Panc1 (cell line): ENCODE results near the gene JAML. TPM values are rescaled to one million over a fixed set of nuclear protein-coding genes. Genes with fewer than 3 reads are reported as not detected.

Source experiments
- ATAC-seq: fragments of 200-7000 bp; cut with Tn5 transposase; 2 replicates; pipeline ENCODE4 v1.9.1; 2020; ENCODE audit warnings: mild to moderate bottlenecking, moderate library complexity
- BruUV-seq: library from RNA; stranded (reverse); fragments of 400-500 nt; replicated peaks from 2 replicates; lab custom pipeline; 2021; lab: Mats Ljungman, UMichigan
- CTCF ChIA-PET: fragments of 300-600 bp; sonication (Branson Sonifier 250); formaldehyde crosslinking; loops from one replicate; lab custom pipeline; 2022; ENCODE audit warnings: antibody characterized with exemption; lab: Charles Lee
- POLR2A ChIA-PET: fragments of 300-600 bp; sonication (Branson Sonifier 250); formaldehyde crosslinking; loops from one replicate; lab custom pipeline; 2022; ENCODE audit warnings: antibody characterized with exemption; lab: Charles Lee
- DNase-seq: peaks from one replicate; pipeline ENCODE4 v3.0.0-alpha.2; 2010; ENCODE audit warnings: low read depth, low spot score
- H3K27ac ChIP-seq: 2 replicates; pipeline ENCODE4 v1.5.1; 2011; ENCODE audit warnings: mild to moderate bottlenecking, low read length, inconsistent platforms
- H3K27me3 ChIP-seq: fragments of 200-500 bp; sonication (Bioruptor generic); 2 replicates; pipeline ENCODE4 v1.6.0; 2014; ENCODE audit warnings: low read length, inconsistent platforms; ENCODE audit not compliant: control insufficient read depth, insufficient read depth
- H3K36me3 ChIP-seq: fragments of 200-500 bp; sonication (Bioruptor generic); 2 replicates; pipeline ENCODE4 v1.5.1; 2014; ENCODE audit warnings: inconsistent platforms, mild to moderate bottlenecking, low read length, moderate library complexity; ENCODE audit not compliant: control insufficient read depth, insufficient read depth
- H3K4me1 ChIP-seq: 2 replicates; pipeline ENCODE4 v1.5.1; 2011; ENCODE audit warnings: inconsistent platforms, mild to moderate bottlenecking, low read length, moderate library complexity; ENCODE audit not compliant: control insufficient read depth, insufficient read depth
- H3K4me3 ChIP-seq, 2 experiments: 2 replicates each; pipeline ENCODE4 v1.5.1; 2011 to 2012; ENCODE audit warnings: low read depth in 2 of 2, low read length in 2 of 2, mild to moderate bottlenecking in 2 of 2, inconsistent platforms in 1 of 2, moderate library complexity in 1 of 2
- H3K9me3 ChIP-seq: fragments of 200-500 bp; sonication (Bioruptor generic); 2 replicates; pipeline ENCODE4 v1.5.1; 2014; ENCODE audit warnings: low read depth, mild to moderate bottlenecking, inconsistent platforms, low read length, moderate library complexity; ENCODE audit not compliant: control insufficient read depth, insufficient read depth
- POLR2AphosphoS5 ChIP-seq: IDR thresholded peaks from 2 replicates; pipeline ENCODE4 v1.6.1; 2012; ENCODE audit warnings: mild to moderate bottlenecking, low read depth, low read length, moderate library complexity
- SIN3A ChIP-seq: IDR thresholded peaks from 2 replicates; pipeline ENCODE4 v1.6.1; 2012; ENCODE audit warnings: low read depth, mild to moderate bottlenecking, low read length, moderate library complexity, borderline replicate concordance; ENCODE audit not compliant: insufficient read depth
- TCF7L2 ChIP-seq: IDR thresholded peaks from 2 replicates; pipeline ENCODE4 v1.6.1; 2011; ENCODE audit warnings: mild to moderate bottlenecking, low read depth, low read length, inconsistent platforms
- in situ Hi-C: cut with HindIII; loops from 2 replicates; pipeline ENCODE4 v1.10.0; 2016; ENCODE audit warnings: low sequenced_read_pairs, low pct_unique_long_range_greater_than_20kb
- intact Hi-C: fragments of 100-400 bp; cut with micrococcal nuclease; formaldehyde crosslinking; loops from one replicate; pipeline ENCODE4 v1.10.0; 2022; ENCODE audit not compliant: unreplicated experiment
- total RNA-seq: library from RNA; stranded (reverse); gene quantifications from one replicate; pipeline ENCODE4 v1.2.1, GENCODE V29; 2021; ENCODE audit not compliant: unreplicated experiment
- TF ChIP-seq, protein P1 (sequence below), 2 experiments: IDR thresholded peaks; 2 replicates each; pipeline ENCODE4 v1.6.1; 2011 to 2012; ENCODE audit warnings: low read depth in 2 of 2, control low read depth in 1 of 2, low read length in 1 of 2, mild to moderate bottlenecking in 1 of 2, moderate library complexity in 1 of 2; ENCODE audit not compliant: insufficient read depth in 1 of 2
- TF ChIP-seq, protein P2 (sequence below): fragments of 450-650 bp; IDR thresholded peaks from 2 replicates; pipeline ENCODE4 v1.5.1; 2017; ENCODE audit warnings: mild to moderate bottlenecking

JAML gene
- total RNA-seq, 1 experiment from 2014 or later = 0.39 TPM

DNA sequence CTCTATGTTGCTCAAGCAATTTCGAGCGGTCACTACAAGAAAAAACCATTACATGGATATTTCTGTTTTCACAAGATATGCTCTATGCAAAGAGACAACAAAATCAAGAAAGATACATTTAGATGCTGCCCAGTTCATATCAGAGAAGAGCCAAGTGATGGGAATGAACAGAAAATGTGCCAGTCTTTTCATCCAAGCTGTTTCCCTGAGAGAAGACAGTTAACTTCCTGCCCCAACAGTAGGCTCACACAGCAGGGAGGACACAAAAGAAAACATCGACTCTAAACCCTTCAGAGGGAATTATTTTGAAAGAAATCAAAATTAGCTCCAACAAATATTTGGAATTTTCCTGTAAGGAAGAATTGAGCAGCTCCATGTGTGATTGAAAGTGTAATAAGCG is 11.6 kb downstream of the JAML start:
- DNase-seq (no peak), ATAC-seq (no peak)
- Histone ChIP-seq H3K27ac (no peak overlapping the region), H3K4me3 (no peak overlapping the region), H3K9me3 (no peaks in the 10 kb centered on the region), H3K4me1 (no peaks in the 10 kb centered on the region), H3K36me3 (no peaks in the 10 kb centered on the region), H3K27me3 (peaks cover 42% of the 10 kb centered on the region)
- TF ChIP-seq, protein P1, sequence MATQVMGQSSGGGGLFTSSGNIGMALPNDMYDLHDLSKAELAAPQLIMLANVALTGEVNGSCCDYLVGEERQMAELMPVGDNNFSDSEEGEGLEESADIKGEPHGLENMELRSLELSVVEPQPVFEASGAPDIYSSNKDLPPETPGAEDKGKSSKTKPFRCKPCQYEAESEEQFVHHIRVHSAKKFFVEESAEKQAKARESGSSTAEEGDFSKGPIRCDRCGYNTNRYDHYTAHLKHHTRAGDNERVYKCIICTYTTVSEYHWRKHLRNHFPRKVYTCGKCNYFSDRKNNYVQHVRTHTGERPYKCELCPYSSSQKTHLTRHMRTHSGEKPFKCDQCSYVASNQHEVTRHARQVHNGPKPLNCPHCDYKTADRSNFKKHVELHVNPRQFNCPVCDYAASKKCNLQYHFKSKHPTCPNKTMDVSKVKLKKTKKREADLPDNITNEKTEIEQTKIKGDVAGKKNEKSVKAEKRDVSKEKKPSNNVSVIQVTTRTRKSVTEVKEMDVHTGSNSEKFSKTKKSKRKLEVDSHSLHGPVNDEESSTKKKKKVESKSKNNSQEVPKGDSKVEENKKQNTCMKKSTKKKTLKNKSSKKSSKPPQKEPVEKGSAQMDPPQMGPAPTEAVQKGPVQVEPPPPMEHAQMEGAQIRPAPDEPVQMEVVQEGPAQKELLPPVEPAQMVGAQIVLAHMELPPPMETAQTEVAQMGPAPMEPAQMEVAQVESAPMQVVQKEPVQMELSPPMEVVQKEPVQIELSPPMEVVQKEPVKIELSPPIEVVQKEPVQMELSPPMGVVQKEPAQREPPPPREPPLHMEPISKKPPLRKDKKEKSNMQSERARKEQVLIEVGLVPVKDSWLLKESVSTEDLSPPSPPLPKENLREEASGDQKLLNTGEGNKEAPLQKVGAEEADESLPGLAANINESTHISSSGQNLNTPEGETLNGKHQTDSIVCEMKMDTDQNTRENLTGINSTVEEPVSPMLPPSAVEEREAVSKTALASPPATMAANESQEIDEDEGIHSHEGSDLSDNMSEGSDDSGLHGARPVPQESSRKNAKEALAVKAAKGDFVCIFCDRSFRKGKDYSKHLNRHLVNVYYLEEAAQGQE (IDR thresholded peaks at IDR 0.05; ENCODE audit: insufficient read depth in 1 of 2, low read depth in 2 of 2, low read length in 1 of 2) = no peak
- TF ChIP-seq SIN3A (no peak), TCF7L2 (no peak), POLR2AphosphoS5 (no peak)
- TF ChIP-seq, protein P2, sequence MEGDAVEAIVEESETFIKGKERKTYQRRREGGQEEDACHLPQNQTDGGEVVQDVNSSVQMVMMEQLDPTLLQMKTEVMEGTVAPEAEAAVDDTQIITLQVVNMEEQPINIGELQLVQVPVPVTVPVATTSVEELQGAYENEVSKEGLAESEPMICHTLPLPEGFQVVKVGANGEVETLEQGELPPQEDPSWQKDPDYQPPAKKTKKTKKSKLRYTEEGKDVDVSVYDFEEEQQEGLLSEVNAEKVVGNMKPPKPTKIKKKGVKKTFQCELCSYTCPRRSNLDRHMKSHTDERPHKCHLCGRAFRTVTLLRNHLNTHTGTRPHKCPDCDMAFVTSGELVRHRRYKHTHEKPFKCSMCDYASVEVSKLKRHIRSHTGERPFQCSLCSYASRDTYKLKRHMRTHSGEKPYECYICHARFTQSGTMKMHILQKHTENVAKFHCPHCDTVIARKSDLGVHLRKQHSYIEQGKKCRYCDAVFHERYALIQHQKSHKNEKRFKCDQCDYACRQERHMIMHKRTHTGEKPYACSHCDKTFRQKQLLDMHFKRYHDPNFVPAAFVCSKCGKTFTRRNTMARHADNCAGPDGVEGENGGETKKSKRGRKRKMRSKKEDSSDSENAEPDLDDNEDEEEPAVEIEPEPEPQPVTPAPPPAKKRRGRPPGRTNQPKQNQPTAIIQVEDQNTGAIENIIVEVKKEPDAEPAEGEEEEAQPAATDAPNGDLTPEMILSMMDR = no peak
- no TSS peak for BruUV-seq
- intact Hi-C loops (no loop called here), in situ Hi-C loops (no loop called here)
- ChIA-PET CTCF (no interaction called here), POLR2A (no interaction called here)

DNA sequence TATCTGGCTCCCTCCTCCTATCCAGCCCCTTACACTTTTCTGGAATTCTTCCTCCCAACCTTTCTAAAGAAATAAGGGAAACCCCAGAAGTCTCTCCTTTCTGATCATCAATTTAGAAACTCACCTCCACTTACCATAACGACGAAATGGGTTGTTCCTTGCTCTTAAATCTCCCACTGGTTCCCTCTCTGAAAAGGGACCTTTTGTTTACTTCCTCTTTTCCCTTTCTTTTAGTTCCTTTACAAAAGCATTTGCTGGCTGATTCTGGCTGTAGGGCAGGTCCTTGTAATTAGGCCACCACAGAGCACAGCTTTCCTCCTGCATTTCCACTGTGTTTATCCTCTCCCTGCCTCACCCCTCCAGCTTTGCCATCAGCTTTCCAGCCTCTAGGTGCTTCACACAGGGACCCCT is 12.0 kb downstream of the JAML start:
- no peak overlapping the region for H3K27ac ChIP-seq

More for the DNA sequence above, 12.0 kb downstream of the JAML start:
- ATAC-seq (no peak), DNase-seq (no peak)
- intact Hi-C loops (no loop called here), in situ Hi-C loops (no loop called here)
- Histone ChIP-seq H3K9me3 (no peaks in the 10 kb centered on the region), H3K36me3 (no peaks in the 10 kb centered on the region), H3K4me3 (no peak overlapping the region), H3K27me3 (peaks cover 45% of the 10 kb centered on the region), H3K4me1 (no peaks in the 10 kb centered on the region)
- ChIA-PET POLR2A (no interaction called here), CTCF (no interaction called here)
- TF ChIP-seq SIN3A (no peak), POLR2AphosphoS5 (no peak), TCF7L2 (no peak)
- TF ChIP-seq, protein P2 = no peak
- TF ChIP-seq, protein P1 (IDR thresholded peaks at IDR 0.05; ENCODE audit: insufficient read depth in 1 of 2, low read depth in 2 of 2, low read length in 1 of 2) = no peak
- BruUV-seq = no TSS peak
